GM23248 (cell line): ENCODE results near the gene GLI2. TPM values are rescaled to one million over a fixed set of nuclear protein-coding genes. Genes with fewer than 3 reads are reported as not detected.

Experiments
- DNase-seq: peaks from one replicate; pipeline ENCODE4 v3.0.0-alpha.2; 2015
- H2AFZ ChIP-seq: fragments of 200-600 bp; sonication (generic); 2 replicates; pipeline ENCODE4 v1.6.1; 2016; ENCODE audit warnings: antibody characterized with exemption
- H3F3A ChIP-seq: fragments of 200-600 bp; sonication (generic); 2 replicates; pipeline ENCODE4 v1.6.1; 2016; ENCODE audit warnings: mild to moderate bottlenecking, antibody characterized with exemption, mixed run types; ENCODE audit not compliant: insufficient read depth
- H3K27ac ChIP-seq: fragments of 200-600 bp; sonication (generic); 2 replicates; pipeline ENCODE4 v1.5.1; 2016; ENCODE audit warnings: mild to moderate bottlenecking
- H3K27me3 ChIP-seq: fragments of 200-600 bp; sonication (generic); replicated peaks from 2 replicates; pipeline ENCODE4 v1.6.1; 2016; ENCODE audit warnings: mild to moderate bottlenecking; ENCODE audit not compliant: insufficient read depth
- H3K36me3 ChIP-seq: fragments of 200-600 bp; sonication (generic); 2 replicates; pipeline ENCODE4 v1.6.1; 2016; ENCODE audit warnings: low read depth, mild to moderate bottlenecking
- H3K4me1 ChIP-seq: fragments of 200-600 bp; sonication (generic); 2 replicates; pipeline ENCODE4 v1.6.1; 2016; ENCODE audit warnings: mild to moderate bottlenecking; ENCODE audit not compliant: insufficient read depth
- H3K4me2 ChIP-seq: fragments of 200-600 bp; sonication (generic); one replicate; pipeline ENCODE4 v1.6.1; 2016; ENCODE audit warnings: mild to moderate bottlenecking; ENCODE audit not compliant: unreplicated experiment
- H3K4me3 ChIP-seq: fragments of 200-600 bp; sonication (generic); 2 replicates; pipeline ENCODE4 v1.5.1; 2016; ENCODE audit warnings: mild to moderate bottlenecking
- H3K79me2 ChIP-seq: fragments of 200-600 bp; sonication (generic); 2 replicates; pipeline ENCODE4 v1.6.1; 2016; ENCODE audit warnings: mild to moderate bottlenecking; ENCODE audit not compliant: insufficient read depth
- H3K9ac ChIP-seq: fragments of 200-600 bp; sonication (generic); 2 replicates; pipeline ENCODE4 v1.6.1; 2016; ENCODE audit warnings: mild to moderate bottlenecking
- H3K9me2 ChIP-seq: fragments of 200-600 bp; sonication (generic); 2 replicates; pipeline ENCODE4 v1.6.1; 2016; ENCODE audit warnings: mixed run types, mild to moderate bottlenecking, moderate library complexity; ENCODE audit not compliant: insufficient read depth
- H3K9me3 ChIP-seq: fragments of 200-600 bp; sonication (generic); one replicate; pipeline ENCODE4 v1.6.1; 2017; ENCODE audit warnings: low read depth
- H4K20me1 ChIP-seq: fragments of 200-600 bp; sonication (generic); 2 replicates; pipeline ENCODE4 v1.6.0; 2016; ENCODE audit not compliant: insufficient read depth
- EZH2 ChIP-seq: fragments of 200-600 bp; sonication (generic); IDR thresholded peaks from 2 replicates; pipeline ENCODE4 v1.6.1; 2018; ENCODE audit warnings: antibody characterized with exemption, mild to moderate bottlenecking; ENCODE audit not compliant: insufficient read depth, poor library complexity, severe bottlenecking
- EZH2phosphoT487 ChIP-seq: fragments of 200-600 bp; sonication (generic); IDR thresholded peaks from 2 replicates; pipeline ENCODE4 v1.6.1; 2018; ENCODE audit warnings: antibody characterized with exemption, moderate library complexity, mild to moderate bottlenecking, low read depth; ENCODE audit not compliant: insufficient read depth
- WGBS, 2 experiments: methylation state at CpG; one replicate each; pipeline ENCODE4 v1.1.6; 2015 to 2017; ENCODE audit warnings: low lambda C conversion rate in 2 of 2, low coverage in 1 of 2; ENCODE audit errors: missing lambda C conversion rate in 2 of 2; 5-methylcytosine and 5-hydroxymethylcytosine counted together
- in situ Hi-C: fragments of 300-500 bp; cut with MboI; formaldehyde crosslinking; loops from 2 replicates; pipeline ENCODE4 v1.15.0; 2020
- polyA plus RNA-seq: library from polyadenylated mRNA; unstranded; fragments of >200 nt; fragmentation: Nextera tagmentation; extraction: Ambion mirVana; gene quantifications from 2 replicates; pipeline ENCODE4 v1.2.1, GENCODE V29; 2016
- total RNA-seq: library from RNA; depleted of rRNA; stranded (reverse); fragments of >200 nt; shearing (Covaris generic); gene quantifications from 2 replicates; pipeline ENCODE4 v1.2.3, GENCODE V29; 2014; rRNA removed

Gene GLI2
- total RNA-seq, result 5.1 and 8.3 TPM in 2 replicates
- 9.0 and 9.6 TPM in 2 replicates for polyA plus RNA-seq

DNA sequence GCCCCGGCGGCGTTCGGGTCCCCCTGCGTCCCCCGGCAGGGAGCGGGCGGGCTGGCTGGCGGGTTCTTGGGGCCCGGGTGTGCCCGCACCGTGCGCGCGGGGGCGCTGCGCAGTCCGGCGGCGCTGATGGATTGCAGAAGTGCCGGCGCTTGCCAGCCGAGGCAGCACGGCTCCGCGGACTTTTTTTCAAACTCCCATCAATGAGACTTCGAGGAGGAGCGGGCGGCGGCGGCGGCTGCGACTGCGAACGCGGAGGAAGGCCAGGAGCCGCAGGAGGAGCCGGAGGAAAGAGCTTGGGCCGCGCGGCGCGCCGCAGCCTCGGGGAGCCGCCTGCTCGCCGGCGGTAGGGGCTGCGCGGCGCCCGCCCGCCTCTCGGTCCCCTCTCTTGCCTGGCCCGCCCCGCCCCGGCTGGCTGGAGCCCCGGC, at the start of gene GLI2:
Gene GLI2, plus strand, starts transcription at position 123 of the 425 bp plus-strand sequence. CDS start 61,453 bp downstream, outside the sequence.
- Histone ChIP-seq H3K9me3 (no peaks in the 10 kb centered on the region), H3K79me2 (peaks cover 35% of the 10 kb centered on the region), H3K36me3 (no peaks in the 10 kb centered on the region), H3K9ac (peak within 1 kb of the TSS; percentile 84), H3K4me3 (peak within 1 kb of the TSS; percentile 90), H3K27me3 (no peaks in the 10 kb centered on the region), H3K4me2 (peak within 1 kb of the TSS; percentile 76), H3F3A (peaks cover 8% of the 10 kb centered on the region; the same call in 1 of the 2 replicates), H3K27ac (peak within 1 kb of the TSS; percentile 79), H4K20me1 (no peaks in the 10 kb centered on the region), H3K9me2 (no peaks in the 10 kb centered on the region), H2AFZ (peak within 1 kb of the TSS; percentile 90), H3K4me1 (peaks cover 9% of the 10 kb centered on the region)
- peak; percentile 96 for DNase-seq
- WGBS, 2 experiments, result 0 to 1% methylated on average over 29 to 55 of the region's 59 CpGs
- no peak for TF ChIP-seq EZH2phosphoT487
- no peak for TF ChIP-seq EZH2
- in situ Hi-C loops, result no loop called here

DNA sequence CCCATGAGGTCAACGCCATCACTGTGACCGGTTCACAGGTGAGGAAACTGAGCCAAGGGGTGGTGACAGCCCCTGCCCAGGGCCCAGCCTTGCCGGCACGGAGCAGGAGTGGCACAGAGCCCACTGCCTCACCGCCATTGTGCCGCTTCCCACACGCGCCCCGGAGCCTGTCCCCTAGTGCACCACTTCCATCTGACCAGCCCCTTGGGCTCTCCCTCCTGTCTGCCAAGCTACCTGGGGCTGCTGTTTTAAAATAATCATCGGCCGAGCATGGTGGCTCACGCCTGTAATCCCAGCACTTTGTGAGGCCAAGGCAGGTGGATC, 49.7 kb upstream of the GLI2 start:
- DNase-seq, result no peak
- Histone ChIP-seq H3K36me3 (no peaks in the 10 kb centered on the region), H4K20me1 (no peaks in the 10 kb centered on the region), H3K4me3 (no peak overlapping the region), H3K79me2 (no peaks in the 10 kb centered on the region), H3K27me3 (0 out of 2 replicates have a peak, but pooled peaks cover 4% of the 10 kb centered on the region), H3K9me2 (no peaks in the 10 kb centered on the region), H3K27ac (no peak overlapping the region), H3K4me1 (peaks cover 15% of the 10 kb centered on the region), H2AFZ (no peak overlapping the region), H3K9ac (no peak overlapping the region), H3K9me3 (no peaks in the 10 kb centered on the region), H3K4me2 (no peak overlapping the region), H3F3A (peaks cover 18% of the 10 kb centered on the region)
- TF ChIP-seq EZH2phosphoT487 (no peak), EZH2 (no peak)
- WGBS, 2 experiments, result 97 to 98% methylated on average over 7 to 12 of the region's 12 CpGs
- in situ Hi-C loops, result loop anchor here (25.0 kb wide), 1 partner anchor 676 kb away; no protein-coding TSS in a partner anchor

DNA sequence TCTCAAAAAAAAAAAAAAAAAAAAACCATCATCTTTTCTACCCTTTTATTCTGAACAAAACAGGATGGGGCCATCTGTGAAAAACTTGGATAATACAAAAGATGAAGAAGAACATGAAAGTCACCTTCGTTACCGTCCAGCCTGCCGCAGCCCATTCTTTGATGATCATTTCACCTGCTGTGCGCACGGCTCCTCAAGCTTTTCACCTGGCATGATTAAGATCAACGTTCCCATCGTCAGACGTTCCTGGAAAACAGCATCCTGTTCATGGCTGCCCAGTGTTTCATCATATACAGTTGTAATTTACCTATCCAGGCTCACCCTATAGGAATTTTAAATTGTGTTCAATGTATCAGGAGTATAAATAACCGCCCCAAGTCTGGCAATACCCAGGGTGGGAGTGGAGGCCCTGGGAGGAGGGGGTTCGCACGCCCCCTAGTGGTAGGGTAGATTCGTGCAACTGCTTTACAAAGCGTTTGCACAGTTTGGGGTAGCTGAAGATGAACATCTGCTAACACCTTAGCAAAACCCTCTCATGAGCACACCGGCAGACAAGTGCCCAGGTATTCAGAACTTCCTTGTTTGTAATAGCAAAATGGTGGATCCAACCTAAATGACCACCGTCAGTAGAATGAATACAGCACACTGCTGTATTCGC, 49.0 kb upstream of the GLI2 start:
- Histone ChIP-seq H3K36me3 (no peaks in the 10 kb centered on the region), H3K9me2 (no peaks in the 10 kb centered on the region), H4K20me1 (no peaks in the 10 kb centered on the region), H3K4me1 (peaks cover 15% of the 10 kb centered on the region), H2AFZ (no peak overlapping the region), H3K4me3 (no peak overlapping the region), H3K9ac (no peak overlapping the region), H3K27ac (no peak overlapping the region), H3K27me3 (0 out of 2 replicates have a peak, but pooled peaks cover 4% of the 10 kb centered on the region), H3K9me3 (no peaks in the 10 kb centered on the region), H3K4me2 (no peak overlapping the region), H3F3A (peaks cover 18% of the 10 kb centered on the region), H3K79me2 (no peaks in the 10 kb centered on the region)
- TF ChIP-seq EZH2 (no peak), EZH2phosphoT487 (no peak)
- in situ Hi-C loops, result loop anchor here (25.0 kb wide), 1 partner anchor 676 kb away; no protein-coding TSS in a partner anchor
- WGBS, 2 experiments, result 86% methylated on average over 16 of the region's 16 CpGs
- DNase-seq, result no peak

GRCh38 chr2:120687210-120687609, 48.5 kb upstream of the GLI2 start:
- Histone ChIP-seq H3K4me3 (no peak overlapping the region), H3K4me1 (peaks cover 15% of the 10 kb centered on the region), H3K27ac (no peak overlapping the region), H3K9me3 (no peaks in the 10 kb centered on the region), H4K20me1 (no peaks in the 10 kb centered on the region), H3K79me2 (no peaks in the 10 kb centered on the region), H3K36me3 (no peaks in the 10 kb centered on the region), H3K27me3 (0 out of 2 replicates have a peak, but pooled peaks cover 4% of the 10 kb centered on the region), H3F3A (peaks cover 18% of the 10 kb centered on the region), H3K4me2 (no peak overlapping the region), H3K9ac (no peak overlapping the region), H3K9me2 (no peaks in the 10 kb centered on the region), H2AFZ (no peak overlapping the region)
- no peak for TF ChIP-seq EZH2
- TF ChIP-seq EZH2phosphoT487, result no peak
- 39 to 41% methylated on average over 2 of the region's 2 CpGs for WGBS, 2 experiments
- no peak for DNase-seq
- in situ Hi-C loops, result loop anchor here (25.0 kb wide), 1 partner anchor 675 kb away; no protein-coding TSS in a partner anchor
